Mesothelial cell of epicardium (in vitro differentiated cells): ENCODE data around the gene CCNL2. TPM values are rescaled to one million over a fixed set of nuclear protein-coding genes. Genes with fewer than 3 reads are reported as not detected.

Source experiments
- DNase-seq, 2 experiments: peaks; one replicate each; pipeline ENCODE4 v3.0.0; 2021; ENCODE audit warnings: low spot score in 2 of 2; ENCODE audit not compliant: unreplicated experiment in 2 of 2
- H3K27ac Mint-ChIP-seq: 2 replicates; pipeline ENCODE4 v1.8.0; 2021; ENCODE audit warnings: mixed read lengths
- H3K27me3 Mint-ChIP-seq: 2 replicates; pipeline ENCODE4 v1.8.0; 2021; ENCODE audit warnings: low read depth, mixed read lengths
- H3K36me3 Mint-ChIP-seq: 2 replicates; pipeline ENCODE4 v1.8.0; 2021; ENCODE audit warnings: mixed read lengths
- H3K4me1 Mint-ChIP-seq: 2 replicates; pipeline ENCODE4 v1.8.0; 2021; ENCODE audit warnings: mixed read lengths
- H3K4me3 Mint-ChIP-seq: 2 replicates; pipeline ENCODE4 v1.8.0; 2021; ENCODE audit warnings: mild to moderate bottlenecking, moderate library complexity, mixed read lengths
- H3K9me3 Mint-ChIP-seq: 2 replicates; pipeline ENCODE4 v1.8.0; 2021; ENCODE audit warnings: mixed read lengths
- CTCF ChIP-seq: fragments of 200-600 bp; sonication (generic); IDR thresholded peaks from one replicate; pipeline ENCODE4 v1.5.0; 2021; ENCODE audit warnings: antibody characterized with exemption; ENCODE audit not compliant: unreplicated experiment
- total RNA-seq: library from RNA; stranded (reverse); gene quantifications from 3 replicates; pipeline ENCODE4 v1.2.1, GENCODE V29; 2021

The CCNL2 gene
- total RNA-seq, 1 donor from 2014 or later: 423 TPM

- peaks cover 38% of the 10 kb centered on the region for H3K4me1 Mint-ChIP-seq
- H3K27me3 Mint-ChIP-seq: peaks cover 2% of the 10 kb centered on the region
- H3K36me3 Mint-ChIP-seq: no peaks in the 10 kb centered on the region
- no peak for TF ChIP-seq CTCF
- peak in 1 of 2 experiments; percentile 54 for DNase-seq
- peak within 1 kb of the TSS; percentile 94 for H3K27ac Mint-ChIP-seq
- no peaks in the 10 kb centered on the region for H3K9me3 Mint-ChIP-seq
- peak within 1 kb of the TSS; percentile 78 for H3K4me3 Mint-ChIP-seq
Measured at GRCh38 chr1:1358433-1359271, 40.5 kb downstream of the CCNL2 start, which contains the start of gene MXRA8. TSS of gene MXRA8 (minus strand) at chr1:1358555. CDS start at chr1:1358504, 51 bp downstream.

GRCh38 chr1:1357871-1358432, 41.2 kb downstream of the CCNL2 start:
- H3K27ac Mint-ChIP-seq: peak overlapping the region; percentile 94
- peaks cover 38% of the 10 kb centered on the region for H3K4me1 Mint-ChIP-seq
- H3K27me3 Mint-ChIP-seq: peaks cover 2% of the 10 kb centered on the region
- TF ChIP-seq CTCF: no peak
- peak in 1 of 2 experiments; percentile 34 for DNase-seq
- peak overlapping the region; percentile 78 for H3K4me3 Mint-ChIP-seq
- H3K36me3 Mint-ChIP-seq: no peaks in the 10 kb centered on the region
- H3K9me3 Mint-ChIP-seq: no peaks in the 10 kb centered on the region

- H3K27me3 Mint-ChIP-seq: peaks cover 4% of the 10 kb centered on the region
- peaks cover 44% of the 10 kb centered on the region for H3K4me1 Mint-ChIP-seq
- H3K9me3 Mint-ChIP-seq: no peaks in the 10 kb centered on the region
- H3K27ac Mint-ChIP-seq: peak overlapping the region; percentile 94
- peak overlapping the region; percentile 78 for H3K4me3 Mint-ChIP-seq
- no peak for DNase-seq
- no peak for TF ChIP-seq CTCF
- H3K36me3 Mint-ChIP-seq: peaks cover 2% of the 10 kb centered on the region
Measured at GRCh38 chr1:1356796-1357401, 42.2 kb downstream of the CCNL2 start.

GRCh38 chr1:1356166-1356795, 42.9 kb downstream of the CCNL2 start:
- Mint-ChIP-seq H3K27me3 (peaks cover 4% of the 10 kb centered on the region), H3K36me3 (peaks cover 2% of the 10 kb centered on the region), H3K27ac (no peak overlapping the region), H3K4me1 (peaks cover 43% of the 10 kb centered on the region), H3K9me3 (no peaks in the 10 kb centered on the region), H3K4me3 (peak overlapping the region; percentile 78)
- no peak for DNase-seq
- TF ChIP-seq CTCF: no peak

GRCh38 chr1:1355416-1355815, 43.7 kb downstream of the CCNL2 start:
- DNase-seq: no peak
- Mint-ChIP-seq H3K36me3 (peaks cover 2% of the 10 kb centered on the region), H3K27me3 (peaks cover 4% of the 10 kb centered on the region), H3K9me3 (no peaks in the 10 kb centered on the region), H3K4me1 (peaks cover 37% of the 10 kb centered on the region), H3K27ac (no peak overlapping the region), H3K4me3 (no peak overlapping the region)
- TF ChIP-seq CTCF: no peak
